HepG2 (cell line): ENCODE data around the gene MYCBPAP. TPM values are rescaled to one million over a fixed set of nuclear protein-coding genes. Genes with fewer than 3 reads are reported as not detected.

Source experiments
- ARNTL ChIP-seq: sonication (generic); formaldehyde crosslinking; IDR thresholded peaks from 2 replicates; pipeline ENCODE4 v1.4.0; 2020; ENCODE audit warnings: mild to moderate bottlenecking, missing genetic modification reagents
- BCL6 ChIP-seq: IDR thresholded peaks from 2 replicates; pipeline ENCODE4 v1.6.1; 2016; ENCODE audit warnings: missing genetic modification reagents, missing compliant biosample characterization
- BHLHE40 ChIP-seq: IDR thresholded peaks from 2 replicates; pipeline ENCODE4 v1.6.1; 2011; ENCODE audit warnings: low read length, improper control_type of control experiment
- CEBPB ChIP-seq: IDR thresholded peaks from 2 replicates; pipeline ENCODE4 v1.6.1; 2011; ENCODE audit warnings: low read depth, low read length, improper control_type of control experiment, borderline replicate concordance
- ETV5 ChIP-seq: IDR thresholded peaks from 2 replicates; pipeline ENCODE4 v1.6.1; 2018; ENCODE audit warnings: missing biosample characterization, missing genetic modification reagents, inconsistent platforms, borderline replicate concordance
- GABPB1 ChIP-seq: IDR thresholded peaks from 2 replicates; pipeline ENCODE4 v1.6.1; 2016; ENCODE audit warnings: mild to moderate bottlenecking, missing genetic modification reagents, moderate library complexity, missing compliant biosample characterization
- HDAC2 ChIP-seq: sonication (generic); formaldehyde crosslinking; IDR thresholded peaks from 2 replicates; pipeline ENCODE4 v1.4.0; 2020; ENCODE audit warnings: missing genetic modification reagents
- IRX3 ChIP-seq: sonication (generic); formaldehyde crosslinking; IDR thresholded peaks from 2 replicates; pipeline ENCODE4 v1.8.1; 2023; ENCODE audit warnings: mild to moderate bottlenecking, low read depth, missing genetic modification reagents, borderline replicate concordance
- KLF9 ChIP-seq: IDR thresholded peaks from 2 replicates; pipeline ENCODE4 v1.6.1; 2016; ENCODE audit warnings: low read depth
- MEIS1 ChIP-seq: sonication (generic); formaldehyde crosslinking; IDR thresholded peaks from 2 replicates; pipeline ENCODE4 v1.9.0; 2021; ENCODE audit warnings: mild to moderate bottlenecking, missing genetic modification reagents, moderate library complexity, borderline replicate concordance
- MTF1 ChIP-seq: sonication (generic); formaldehyde crosslinking; IDR thresholded peaks from 2 replicates; pipeline ENCODE4 v1.5.0; 2020; ENCODE audit warnings: missing genetic modification reagents
- POLR2A ChIP-seq, 2 experiments: IDR thresholded peaks; 2 replicates each; pipeline ENCODE4 v1.6.1; 2011; ENCODE audit warnings: low read depth in 2 of 2, low read length in 2 of 2, mild to moderate bottlenecking in 1 of 2, moderate library complexity in 1 of 2; ENCODE audit not compliant: insufficient read depth in 1 of 2
- SATB2 ChIP-seq: sonication (generic); formaldehyde crosslinking; IDR thresholded peaks from 2 replicates; pipeline ENCODE4 v1.5.0; 2020; ENCODE audit warnings: missing genetic modification reagents
- SMYD3 ChIP-seq: sonication (generic); formaldehyde crosslinking; IDR thresholded peaks from 2 replicates; pipeline ENCODE4 v1.8.1; 2023; ENCODE audit warnings: mild to moderate bottlenecking, missing genetic modification reagents
- STAG1 ChIP-seq: sonication (generic); formaldehyde crosslinking; IDR thresholded peaks from 2 replicates; pipeline ENCODE4 v1.4.0; 2020; ENCODE audit warnings: missing genetic modification reagents
- ZNF230 ChIP-seq: sonication (generic); formaldehyde crosslinking; IDR thresholded peaks from 2 replicates; pipeline ENCODE4 v1.4.0; 2020; ENCODE audit warnings: mild to moderate bottlenecking, missing genetic modification reagents
- ZNF446 ChIP-seq: sonication (generic); formaldehyde crosslinking; IDR thresholded peaks from 2 replicates; pipeline ENCODE4 v1.5.0; 2020; ENCODE audit warnings: mild to moderate bottlenecking, missing genetic modification reagents
- ZNF570 ChIP-seq: sonication (generic); formaldehyde crosslinking; IDR thresholded peaks from 2 replicates; pipeline ENCODE4 v1.4.0; 2020; ENCODE audit warnings: mild to moderate bottlenecking, missing genetic modification reagents, borderline replicate concordance
- ZNF614 ChIP-seq: IDR thresholded peaks from 2 replicates; pipeline ENCODE4 v1.6.1; 2018; ENCODE audit warnings: missing biosample characterization, missing genetic modification reagents, inconsistent platforms, borderline replicate concordance
- ZSCAN29 ChIP-seq: sonication (generic); formaldehyde crosslinking; conservative IDR thresholded peaks from 2 replicates; pipeline ENCODE4 v1.4.0; 2020; ENCODE audit warnings: mild to moderate bottlenecking, missing genetic modification reagents
- polyA plus RNA-seq, 8 experiments: library from polyadenylated mRNA; depleted of rRNA in 3 of 8; stranded (reverse) in 7 of 8; unstranded in 1 of 8; fragments of >200 nt; fragmentation: Illumina TruSeq in 4 of 8; extraction: Trizol in 4 of 8; gene quantifications; 2 replicates each; pipeline versions ENCODE4 v1.2.1 to v1.2.3, GENCODE V29; 2011 to 2016; ENCODE audit warnings: low read depth in 4 of 8, missing spikeins in 1 of 8, mixed read lengths in 1 of 8; ENCODE audit not compliant: insufficient read depth in 1 of 8
- total RNA-seq, 5 experiments: library from RNA; depleted of rRNA; stranded (reverse); fragments of >200 nt; fragmentation: Illumina TruSeq; extraction: Trizol; gene quantifications; 2 replicates each; pipeline ENCODE4 v1.2.3, GENCODE V29; 2016; ENCODE audit warnings: low read depth in 1 of 5
- TF ChIP-seq, protein P1 (sequence below): sonication (generic); formaldehyde crosslinking; IDR thresholded peaks from 2 replicates; pipeline ENCODE4 v1.4.0; 2020; ENCODE audit warnings: missing genetic modification reagents
- TF ChIP-seq, protein P2 (sequence below): sonication (generic); formaldehyde crosslinking; IDR thresholded peaks from 2 replicates; pipeline ENCODE4 v1.4.0; 2020; ENCODE audit warnings: missing genetic modification reagents
- TF ChIP-seq, protein P3 (sequence below): sonication (generic); formaldehyde crosslinking; IDR thresholded peaks from 2 replicates; pipeline ENCODE4 v1.5.0; 2020; ENCODE audit warnings: missing genetic modification reagents
- TF ChIP-seq, protein P4 (sequence below): sonication (generic); formaldehyde crosslinking; IDR thresholded peaks from 2 replicates; pipeline ENCODE4 v1.5.0; 2020; ENCODE audit warnings: mild to moderate bottlenecking, missing genetic modification reagents
- TF ChIP-seq, protein P5 (sequence below): sonication (generic); formaldehyde crosslinking; IDR thresholded peaks from 2 replicates; pipeline ENCODE4 v1.8.1; 2023; ENCODE audit warnings: missing genetic modification reagents, mild to moderate bottlenecking, borderline replicate concordance

MYCBPAP gene
- total and polyA plus RNA-seq, 2 of the 13 experiments (the other 11 are each of a cell fraction or from before 2014, with no cell fraction given) = 0.22 to 0.24 TPM

DNA sequence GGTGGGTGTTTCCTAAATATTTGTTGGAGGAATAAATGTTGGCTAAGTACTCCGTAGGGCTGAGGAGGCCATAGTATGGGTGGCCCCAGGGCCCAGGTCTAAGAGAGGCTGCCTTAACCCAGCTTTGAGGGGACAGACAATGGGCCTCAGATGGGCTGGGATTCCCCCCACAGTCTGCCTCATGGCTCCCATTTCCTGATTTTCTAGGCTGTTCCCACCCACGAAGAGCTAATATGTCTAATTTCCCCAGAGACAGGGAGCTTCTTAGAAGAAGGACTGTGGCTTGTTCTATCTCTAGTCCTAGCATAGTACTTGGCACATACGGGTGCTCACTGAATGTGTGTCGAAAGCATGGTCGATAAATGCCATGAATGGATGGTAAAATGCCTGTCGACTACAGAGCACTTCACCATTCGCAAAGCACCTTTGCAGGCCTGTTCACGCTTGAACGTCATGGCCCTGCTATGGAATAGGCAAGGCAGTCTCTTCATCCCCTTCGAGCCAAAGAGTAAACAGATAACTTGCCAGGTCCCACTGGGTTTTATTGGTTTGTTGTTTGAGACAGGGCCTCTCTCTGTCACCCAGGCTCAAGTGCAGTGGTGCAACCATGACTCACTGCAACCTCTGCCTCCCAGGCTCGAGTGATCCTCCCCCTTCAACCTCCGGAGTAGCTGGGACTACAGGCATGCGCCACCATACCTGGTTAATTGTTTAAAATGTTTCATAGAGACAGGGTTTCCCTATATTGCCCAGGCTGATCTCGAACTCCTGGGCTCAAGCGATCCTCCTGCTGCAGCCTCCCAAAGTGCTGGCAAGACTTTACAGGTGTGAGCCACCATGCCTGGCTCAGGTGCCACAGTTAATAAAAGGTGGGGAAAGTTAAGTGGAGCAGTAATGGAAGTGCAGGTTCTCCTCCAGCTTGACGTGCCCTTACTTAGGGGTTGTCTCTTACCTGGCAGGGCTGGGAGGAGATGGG lies 49.2 kb upstream of the MYCBPAP start (continued):
- TF ChIP-seq ETV5 = peak; percentile 63
- TF ChIP-seq MEIS1 (CRISPR knock-in tag) = no peak; the same call in 1 of the 2 replicates
- TF ChIP-seq, protein P1, sequence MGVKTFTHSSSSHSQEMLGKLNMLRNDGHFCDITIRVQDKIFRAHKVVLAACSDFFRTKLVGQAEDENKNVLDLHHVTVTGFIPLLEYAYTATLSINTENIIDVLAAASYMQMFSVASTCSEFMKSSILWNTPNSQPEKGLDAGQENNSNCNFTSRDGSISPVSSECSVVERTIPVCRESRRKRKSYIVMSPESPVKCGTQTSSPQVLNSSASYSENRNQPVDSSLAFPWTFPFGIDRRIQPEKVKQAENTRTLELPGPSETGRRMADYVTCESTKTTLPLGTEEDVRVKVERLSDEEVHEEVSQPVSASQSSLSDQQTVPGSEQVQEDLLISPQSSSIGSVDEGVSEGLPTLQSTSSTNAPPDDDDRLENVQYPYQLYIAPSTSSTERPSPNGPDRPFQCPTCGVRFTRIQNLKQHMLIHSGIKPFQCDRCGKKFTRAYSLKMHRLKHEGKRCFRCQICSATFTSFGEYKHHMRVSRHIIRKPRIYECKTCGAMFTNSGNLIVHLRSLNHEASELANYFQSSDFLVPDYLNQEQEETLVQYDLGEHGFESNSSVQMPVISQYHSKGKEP = no peak
- TF ChIP-seq BHLHE40 = peak; percentile 34
- TF ChIP-seq SMYD3 (CRISPR knock-in tag) = 0 out of 2 replicates have a peak, but pooled peaks have one; percentile 54
- TF ChIP-seq HDAC2 (CRISPR knock-in tag) = peak; percentile 34; the same call in 1 of the 2 replicates
- peak; percentile 61 for TF ChIP-seq BCL6
- TF ChIP-seq MTF1 (CRISPR knock-in tag) = no peak
- TF ChIP-seq GABPB1 (CRISPR knock-in tag) = peak; percentile 32; the same call in 1 of the 2 replicates
- 0 out of 2 replicates have a peak, but pooled peaks have one; percentile 19 for TF ChIP-seq STAG1
- peak; percentile 20 to 31; a peak in 2 of 4 replicates for TF ChIP-seq POLR2A (IDR thresholded peaks at IDR 0.05; ENCODE audit: insufficient read depth in 1 of 2, low read depth in 2 of 2, low read length in 2 of 2)
- no peak for TF ChIP-seq KLF9 (CRISPR knock-in tag)
- TF ChIP-seq, protein P2, sequence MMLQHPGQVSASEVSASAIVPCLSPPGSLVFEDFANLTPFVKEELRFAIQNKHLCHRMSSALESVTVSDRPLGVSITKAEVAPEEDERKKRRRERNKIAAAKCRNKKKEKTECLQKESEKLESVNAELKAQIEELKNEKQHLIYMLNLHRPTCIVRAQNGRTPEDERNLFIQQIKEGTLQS (CRISPR knock-in tag) = peak; percentile 94
- no peak for TF ChIP-seq ZNF570 (CRISPR knock-in tag)
- no peak for TF ChIP-seq ZNF446 (CRISPR knock-in tag)
- TF ChIP-seq ZSCAN29 (CRISPR knock-in tag) = 0 out of 2 replicates have a peak, but pooled peaks have one; percentile 54
- TF ChIP-seq, protein P3, sequence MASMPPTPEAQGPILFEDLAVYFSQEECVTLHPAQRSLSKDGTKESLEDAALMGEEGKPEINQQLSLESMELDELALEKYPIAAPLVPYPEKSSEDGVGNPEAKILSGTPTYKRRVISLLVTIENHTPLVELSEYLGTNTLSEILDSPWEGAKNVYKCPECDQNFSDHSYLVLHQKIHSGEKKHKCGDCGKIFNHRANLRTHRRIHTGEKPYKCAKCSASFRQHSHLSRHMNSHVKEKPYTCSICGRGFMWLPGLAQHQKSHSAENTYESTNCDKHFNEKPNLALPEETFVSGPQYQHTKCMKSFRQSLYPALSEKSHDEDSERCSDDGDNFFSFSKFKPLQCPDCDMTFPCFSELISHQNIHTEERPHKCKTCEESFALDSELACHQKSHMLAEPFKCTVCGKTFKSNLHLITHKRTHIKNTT (CRISPR knock-in tag) = no peak
- no peak for TF ChIP-seq ZNF230
- peak; percentile 82; the same call in 1 of the 2 replicates for TF ChIP-seq ZNF614 (CRISPR knock-in tag)
- TF ChIP-seq, protein P4, sequence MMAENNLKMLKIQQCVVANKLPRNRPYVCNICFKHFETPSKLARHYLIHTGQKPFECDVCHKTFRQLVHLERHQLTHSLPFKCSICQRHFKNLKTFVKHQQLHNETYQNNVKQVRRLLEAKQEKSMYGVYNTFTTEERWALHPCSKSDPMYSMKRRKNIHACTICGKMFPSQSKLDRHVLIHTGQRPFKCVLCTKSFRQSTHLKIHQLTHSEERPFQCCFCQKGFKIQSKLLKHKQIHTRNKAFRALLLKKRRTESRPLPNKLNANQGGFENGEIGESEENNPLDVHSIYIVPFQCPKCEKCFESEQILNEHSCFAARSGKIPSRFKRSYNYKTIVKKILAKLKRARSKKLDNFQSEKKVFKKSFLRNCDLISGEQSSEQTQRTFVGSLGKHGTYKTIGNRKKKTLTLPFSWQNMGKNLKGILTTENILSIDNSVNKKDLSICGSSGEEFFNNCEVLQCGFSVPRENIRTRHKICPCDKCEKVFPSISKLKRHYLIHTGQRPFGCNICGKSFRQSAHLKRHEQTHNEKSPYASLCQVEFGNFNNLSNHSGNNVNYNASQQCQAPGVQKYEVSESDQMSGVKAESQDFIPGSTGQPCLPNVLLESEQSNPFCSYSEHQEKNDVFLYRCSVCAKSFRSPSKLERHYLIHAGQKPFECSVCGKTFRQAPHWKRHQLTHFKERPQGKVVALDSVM (CRISPR knock-in tag) = peak; percentile 97
- TF ChIP-seq SATB2 (CRISPR knock-in tag) = no peak
- peak; percentile 92 for TF ChIP-seq CEBPB
- no peak for TF ChIP-seq IRX3
- TF ChIP-seq, protein P5, sequence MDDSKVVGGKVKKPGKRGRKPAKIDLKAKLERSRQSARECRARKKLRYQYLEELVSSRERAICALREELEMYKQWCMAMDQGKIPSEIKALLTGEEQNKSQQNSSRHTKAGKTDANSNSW = no peak
- peak; percentile 36; the same call in 1 of the 2 replicates for TF ChIP-seq ARNTL (CRISPR knock-in tag)
